ENCODE measurements around the gene SYNPO2. TPM values are rescaled to one million over a fixed set of nuclear protein-coding genes. Genes with fewer than 3 reads are reported as not detected.

The SYNPO2 gene
- total RNA-seq, 2 experiments from 2014 or later = 0.13 to 0.18 TPM

DNA sequence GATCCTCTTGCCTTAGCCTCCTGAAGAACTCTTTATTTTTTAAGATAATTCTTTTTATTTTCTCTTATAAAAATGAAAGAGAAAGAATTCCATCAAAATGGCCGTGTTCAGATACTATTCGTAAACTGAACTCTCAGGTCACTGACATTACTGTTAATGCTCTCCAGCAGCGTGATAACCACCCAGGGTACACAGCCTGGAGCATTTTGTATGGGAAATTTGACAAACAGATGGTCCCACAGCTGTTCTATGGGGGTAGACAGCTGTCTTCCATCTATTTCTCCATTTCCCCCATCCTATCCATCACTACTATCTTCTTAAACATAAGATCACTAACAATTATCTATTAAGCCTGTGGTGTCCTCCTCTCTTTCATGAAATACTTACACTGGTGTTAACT is 47.8 kb downstream of the SYNPO2 start:
- ATAC-seq (no peak), DNase-seq (no peak)
- intact Hi-C loops (cut with micrococcal nuclease) = no loop called here
- H3K27me3 Mint-ChIP-seq = peaks cover 11% of the 10 kb centered on the region
- ChIA-PET CTCF (no interaction called here), POLR2A (no interaction called here)
- TF ChIP-seq, protein P1, sequence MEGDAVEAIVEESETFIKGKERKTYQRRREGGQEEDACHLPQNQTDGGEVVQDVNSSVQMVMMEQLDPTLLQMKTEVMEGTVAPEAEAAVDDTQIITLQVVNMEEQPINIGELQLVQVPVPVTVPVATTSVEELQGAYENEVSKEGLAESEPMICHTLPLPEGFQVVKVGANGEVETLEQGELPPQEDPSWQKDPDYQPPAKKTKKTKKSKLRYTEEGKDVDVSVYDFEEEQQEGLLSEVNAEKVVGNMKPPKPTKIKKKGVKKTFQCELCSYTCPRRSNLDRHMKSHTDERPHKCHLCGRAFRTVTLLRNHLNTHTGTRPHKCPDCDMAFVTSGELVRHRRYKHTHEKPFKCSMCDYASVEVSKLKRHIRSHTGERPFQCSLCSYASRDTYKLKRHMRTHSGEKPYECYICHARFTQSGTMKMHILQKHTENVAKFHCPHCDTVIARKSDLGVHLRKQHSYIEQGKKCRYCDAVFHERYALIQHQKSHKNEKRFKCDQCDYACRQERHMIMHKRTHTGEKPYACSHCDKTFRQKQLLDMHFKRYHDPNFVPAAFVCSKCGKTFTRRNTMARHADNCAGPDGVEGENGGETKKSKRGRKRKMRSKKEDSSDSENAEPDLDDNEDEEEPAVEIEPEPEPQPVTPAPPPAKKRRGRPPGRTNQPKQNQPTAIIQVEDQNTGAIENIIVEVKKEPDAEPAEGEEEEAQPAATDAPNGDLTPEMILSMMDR (IDR thresholded peaks at IDR 0.05) = no peak
- H3K4me1 Mint-ChIP-seq (ENCODE audit: low read depth) = no peaks in the 10 kb centered on the region
- no peaks in the 10 kb centered on the region for H3K36me3 Mint-ChIP-seq (ENCODE audit: low read depth)
- H3K9me3 Mint-ChIP-seq = no peaks in the 10 kb centered on the region
- no peak overlapping the region for H3K27ac Mint-ChIP-seq
- H3K4me3 Mint-ChIP-seq = no peak overlapping the region

DNA sequence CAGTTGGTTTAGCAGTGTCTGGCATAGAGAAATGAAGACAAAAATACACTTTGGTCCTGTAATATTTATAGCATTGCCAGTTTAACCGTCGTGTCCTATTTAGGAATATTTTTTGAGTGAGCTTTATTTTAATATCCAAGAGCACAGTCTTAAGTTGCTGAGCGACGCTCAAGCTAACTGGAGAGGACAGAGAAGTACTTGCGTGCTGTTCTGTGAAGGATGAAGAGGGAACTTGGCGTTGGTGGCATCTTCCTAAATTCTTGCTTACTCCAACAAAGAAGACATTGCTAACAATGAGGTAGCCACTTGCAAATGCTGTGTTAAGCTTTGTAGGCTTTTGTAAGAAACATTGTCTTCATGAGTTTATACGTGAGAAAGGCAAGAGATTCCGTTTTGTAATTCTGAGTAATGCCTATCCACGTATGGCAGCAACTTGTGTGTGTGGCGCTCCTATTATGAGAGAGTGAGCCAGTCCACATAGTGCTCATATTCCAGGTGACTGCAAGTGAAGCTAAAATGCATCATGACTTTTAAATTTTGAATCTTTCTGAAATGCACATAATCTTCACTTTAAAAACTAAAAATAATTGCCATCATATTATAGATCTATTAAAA is 50.6 kb downstream of the SYNPO2 start:
- no peak overlapping the region for H3K4me3 Mint-ChIP-seq
- H3K36me3 Mint-ChIP-seq (ENCODE audit: low read depth) = no peaks in the 10 kb centered on the region
- intact Hi-C loops (cut with micrococcal nuclease) = no loop called here
- CTCF ChIA-PET = interaction anchor here (1.2 kb wide), 1 partner anchor 34 kb away, joined by 3 read pairs; no protein-coding TSS in a partner anchor
- DNase-seq = no peak
- POLR2A ChIA-PET = no interaction called here
- H3K27me3 Mint-ChIP-seq = peaks cover 13% of the 10 kb centered on the region
- ATAC-seq = no peak
- no peak overlapping the region for H3K27ac Mint-ChIP-seq
- TF ChIP-seq, protein P1 (IDR thresholded peaks at IDR 0.05) = no peak
- no peaks in the 10 kb centered on the region for H3K4me1 Mint-ChIP-seq (ENCODE audit: low read depth)
- no peaks in the 10 kb centered on the region for H3K9me3 Mint-ChIP-seq

DNA sequence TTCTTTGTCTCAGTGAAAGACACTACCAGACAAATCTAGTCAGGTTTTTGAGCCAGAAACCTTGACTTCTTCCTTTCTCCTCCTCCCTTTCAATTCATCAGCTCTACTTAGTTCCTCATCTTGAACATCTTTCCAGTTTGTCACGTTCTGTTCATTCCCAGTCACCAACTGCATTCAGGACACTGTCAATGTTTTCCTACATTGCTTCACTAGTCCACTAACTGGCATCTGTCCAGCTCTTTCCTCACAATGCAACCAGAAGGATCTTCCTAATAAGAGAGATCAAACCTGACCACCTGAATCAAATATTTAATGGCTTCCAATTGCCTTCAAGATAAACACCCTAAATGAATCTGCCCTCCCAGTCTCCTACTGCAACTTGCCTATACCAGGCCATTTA is 52.5 kb downstream of the SYNPO2 start:
- intact Hi-C loops (cut with micrococcal nuclease) = no loop called here
- H3K4me1 Mint-ChIP-seq (ENCODE audit: low read depth) = no peaks in the 10 kb centered on the region

DNA sequence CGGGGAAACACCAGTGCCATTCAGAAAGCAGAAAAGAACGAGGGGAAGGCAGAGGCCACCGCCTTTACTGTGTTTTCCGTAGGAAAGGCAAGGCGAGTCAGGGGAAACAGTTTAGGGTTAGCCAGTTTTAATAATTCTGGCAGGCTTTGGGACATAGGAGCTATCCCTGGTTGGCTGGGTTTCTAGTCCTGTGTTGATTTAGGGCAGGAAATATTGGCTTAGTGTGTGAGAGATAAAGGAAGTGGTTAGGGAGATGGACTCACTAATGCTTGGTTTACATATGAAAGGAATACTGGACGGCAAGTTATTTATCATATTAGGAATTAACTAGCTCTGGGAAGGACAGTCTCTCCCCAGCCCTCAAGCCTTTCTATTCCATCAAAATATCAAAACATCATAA is 53.1 kb downstream of the SYNPO2 start:
- DNase-seq (no peak), ATAC-seq (no peak)
- Mint-ChIP-seq H3K36me3 (ENCODE audit: low read depth) (no peaks in the 10 kb centered on the region), H3K9me3 (no peaks in the 10 kb centered on the region), H3K27me3 (peaks cover 10% of the 10 kb centered on the region), H3K4me1 (ENCODE audit: low read depth) (no peaks in the 10 kb centered on the region), H3K27ac (no peak overlapping the region), H3K4me3 (no peak overlapping the region)
- TF ChIP-seq, protein P1 (IDR thresholded peaks at IDR 0.05) = no peak
- ChIA-PET POLR2A (no interaction called here), CTCF (no interaction called here)
- intact Hi-C loops (cut with micrococcal nuclease) = no loop called here

More for the DNA sequence above, 52.5 kb downstream of the SYNPO2 start:
- no peak overlapping the region for H3K4me3 Mint-ChIP-seq
- TF ChIP-seq, protein P1 (IDR thresholded peaks at IDR 0.05) = no peak
- DNase-seq (no peak), ATAC-seq (no peak)
- POLR2A ChIA-PET = no interaction called here
- H3K9me3 Mint-ChIP-seq = no peaks in the 10 kb centered on the region
- peaks cover 10% of the 10 kb centered on the region for H3K27me3 Mint-ChIP-seq
- no peak overlapping the region for H3K27ac Mint-ChIP-seq
- CTCF ChIA-PET = no interaction called here
- no peaks in the 10 kb centered on the region for H3K36me3 Mint-ChIP-seq (ENCODE audit: low read depth)

DNA sequence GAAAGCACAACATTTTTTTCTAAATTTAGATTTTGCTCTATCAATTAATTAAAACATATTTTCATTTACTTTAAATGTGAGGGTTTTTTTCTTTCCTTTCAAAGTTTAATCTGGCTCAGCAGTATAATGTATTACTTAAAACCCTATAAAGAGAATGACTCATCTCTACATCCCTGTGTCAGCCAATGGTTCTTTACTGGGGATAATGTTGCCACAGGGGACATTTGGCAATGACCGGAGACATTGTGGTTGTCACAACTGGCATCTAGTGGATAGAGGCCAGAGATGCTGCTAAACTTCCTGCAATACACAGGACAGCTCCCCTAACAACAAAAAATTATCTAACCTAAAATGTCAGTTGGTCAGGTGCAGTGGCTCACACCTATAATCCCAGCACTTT is 53.8 kb downstream of the SYNPO2 start:
- ChIA-PET POLR2A (no interaction called here), CTCF (no interaction called here)
- no peak for ATAC-seq
- intact Hi-C loops (cut with micrococcal nuclease) = no loop called here
- no peak for DNase-seq
- Mint-ChIP-seq H3K9me3 (no peaks in the 10 kb centered on the region), H3K36me3 (ENCODE audit: low read depth) (no peaks in the 10 kb centered on the region), H3K4me3 (no peak overlapping the region), H3K27ac (no peak overlapping the region), H3K27me3 (peaks cover 11% of the 10 kb centered on the region), H3K4me1 (ENCODE audit: low read depth) (no peaks in the 10 kb centered on the region)
- TF ChIP-seq, protein P1 (IDR thresholded peaks at IDR 0.05) = no peak
